ENCODE data around the gene PHKA1.
"Not testable (repeated sequence)": the region's sequence is repeated elsewhere in the genome, so short reads cannot be mapped to it uniquely, and the experiment has no call there.

Gene PHKA1

GRCh38 chrX:72713599-72714477, at the start of gene PHKA1:
Gene PHKA1, minus strand, starts transcription at chrX:72714306. Its CDS starts 426 bp downstream, at chrX:72713880.
- peak; percentile 52 for DNase-seq

- not testable (repeated sequence) for DNase-seq
These were observed 46.3 kb upstream of the PHKA1 start for GRCh38 chrX:72760454-72760853.

GRCh38 chrX:72748545-72748944, 34.4 kb upstream of the PHKA1 start:
- not testable (repeated sequence) for DNase-seq

- not testable (repeated sequence) for DNase-seq
These were observed 31.4 kb upstream of the PHKA1 start for GRCh38 chrX:72745546-72745945.

GRCh38 chrX:72735561-72735960, 21.5 kb upstream of the PHKA1 start:
- DNase-seq = no peak

- DNase-seq = not testable (repeated sequence)
These were observed 19.5 kb upstream of the PHKA1 start for GRCh38 chrX:72733636-72734035.

GRCh38 chrX:72727846-72728245, 13.7 kb upstream of the PHKA1 start:
- no peak for DNase-seq

- DNase-seq = no peak
These were observed 2.7 kb upstream of the PHKA1 start for GRCh38 chrX:72716766-72717165.

GRCh38 chrX:72715546-72715945, 1.4 kb upstream of the PHKA1 start:
- no peak for DNase-seq

GRCh38 chrX:72714478-72714916, 391 bp upstream of the PHKA1 start:
- DNase-seq = no peak

- DNase-seq = no peak
These were observed 976 bp downstream of the PHKA1 start for GRCh38 chrX:72713130-72713529.

- no peak for DNase-seq
These were observed 1.9 kb downstream of the PHKA1 start for GRCh38 chrX:72712094-72712755.

- DNase-seq = no peak
These were observed 8.3 kb downstream of the PHKA1 start for GRCh38 chrX:72705814-72706213.

GRCh38 chrX:72705111-72705510, 9.0 kb downstream of the PHKA1 start:
- no peak for DNase-seq

- no peak for DNase-seq
These were observed 19.9 kb downstream of the PHKA1 start for GRCh38 chrX:72694170-72694569.

GRCh38 chrX:72693477-72693876, 20.6 kb downstream of the PHKA1 start:
- DNase-seq = no peak

GRCh38 chrX:72687396-72687795, 26.7 kb downstream of the PHKA1 start:
- DNase-seq = no peak

GRCh38 chrX:72685810-72686456, 28.2 kb downstream of the PHKA1 start:
- no peak for DNase-seq

GRCh38 chrX:72685018-72685417, 29.1 kb downstream of the PHKA1 start:
- DNase-seq = no peak

- DNase-seq = no peak
These were observed 30.5 kb downstream of the PHKA1 start for GRCh38 chrX:72683631-72684030.

GRCh38 chrX:72676465-72676864, 37.6 kb downstream of the PHKA1 start:
- no peak for DNase-seq

- DNase-seq = not testable (repeated sequence)
These were observed 40.2 kb downstream of the PHKA1 start for GRCh38 chrX:72673951-72674350.

- not testable (repeated sequence) for DNase-seq
These were observed 44.6 kb downstream of the PHKA1 start for GRCh38 chrX:72669508-72669907.

- DNase-seq = no peak
These were observed 47.7 kb downstream of the PHKA1 start for GRCh38 chrX:72666451-72666850.

Measured in stimulated activated CD4-positive, alpha-beta T cell treated with anti-CD3 and anti-CD28 coated beads, Interleukin-1b, Interleukin-23, amount 100 ng/mL, for 48 hours (primary cell).